ENCODE data around the gene EIF2S3. TPM values are rescaled to one million over a fixed set of nuclear protein-coding genes. Genes with fewer than 3 reads are reported as not detected.
A peak's percentile ranks its signal among the peaks of the same experiment; 100 is the strongest.
"Not testable (repeated sequence)": the region's sequence is repeated elsewhere in the genome, so short reads cannot be mapped to it uniquely, and the experiment has no call there.

The EIF2S3 gene
- total RNA-seq, 1 donor from 2014 or later: 315 TPM

GRCh38 chrX:24055043-24055356, 244 bp downstream of the EIF2S3 start:
- no peak for FAIRE-seq

GRCh38 chrX:24063488-24063887, 8.7 kb downstream of the EIF2S3 start:
- TF ChIP-seq CTCF (IDR thresholded peaks at IDR 0.05; ENCODE audit: insufficient read depth, low read length, severe bottlenecking): no peak
- H3K27me3 ChIP-seq (ENCODE audit: control insufficient read depth, insufficient read depth, low read length): no peaks in the 10 kb centered on the region
- no peak overlapping the region for H3K4me3 ChIP-seq (ENCODE audit: low read depth, low read length)
- H3K36me3 ChIP-seq (ENCODE audit: control insufficient read depth, insufficient read depth, low read length): no peaks in the 10 kb centered on the region
- FAIRE-seq (no peak), DNase-seq (ENCODE audit: low read depth) (no peak)

More at GRCh38 chrX:24055043-24055356, 244 bp downstream of the EIF2S3 start:
- H3K27me3 ChIP-seq (ENCODE audit: control insufficient read depth, insufficient read depth, low read length): no peaks in the 10 kb centered on the region
- peaks cover 4% of the 10 kb centered on the region for H3K36me3 ChIP-seq (ENCODE audit: control insufficient read depth, insufficient read depth, low read length)
- no peak for DNase-seq (ENCODE audit: low read depth)
- no peak for TF ChIP-seq CTCF (IDR thresholded peaks at IDR 0.05; ENCODE audit: insufficient read depth, low read length, severe bottlenecking)
- peak overlapping the region; percentile 91 for H3K4me3 ChIP-seq (ENCODE audit: low read depth, low read length)

- Histone ChIP-seq H3K27me3 (ENCODE audit: control insufficient read depth, insufficient read depth, low read length) (no peaks in the 10 kb centered on the region), H3K36me3 (ENCODE audit: control insufficient read depth, insufficient read depth, low read length) (peaks cover 3% of the 10 kb centered on the region), H3K4me3 (ENCODE audit: low read depth, low read length) (no peak overlapping the region)
- FAIRE-seq: no peak
- no peak for TF ChIP-seq CTCF (IDR thresholded peaks at IDR 0.05; ENCODE audit: insufficient read depth, low read length, severe bottlenecking)
- no peak for DNase-seq (ENCODE audit: low read depth)
Measured at GRCh38 chrX:24069877-24070276, 15.1 kb downstream of the EIF2S3 start.

GRCh38 chrX:24079411-24079810, 24.7 kb downstream of the EIF2S3 start:
- no peak for TF ChIP-seq CTCF (IDR thresholded peaks at IDR 0.05; ENCODE audit: insufficient read depth, low read length, severe bottlenecking)
- DNase-seq (ENCODE audit: low read depth) (no peak), FAIRE-seq (no peak)
- Histone ChIP-seq H3K27me3 (ENCODE audit: control insufficient read depth, insufficient read depth, low read length) (no peaks in the 10 kb centered on the region), H3K36me3 (ENCODE audit: control insufficient read depth, insufficient read depth, low read length) (peaks cover 4% of the 10 kb centered on the region), H3K4me3 (ENCODE audit: low read depth, low read length) (no peak overlapping the region)

- not testable (repeated sequence) for DNase-seq (ENCODE audit: low read depth); H3K4me3 ChIP-seq (ENCODE audit: low read depth, low read length); FAIRE-seq; H3K36me3 ChIP-seq (ENCODE audit: control insufficient read depth, insufficient read depth, low read length); H3K27me3 ChIP-seq (ENCODE audit: control insufficient read depth, insufficient read depth, low read length)
Measured at GRCh38 chrX:24080245-24080644, 25.5 kb downstream of the EIF2S3 start.

- no peak for FAIRE-seq
- Histone ChIP-seq H3K4me3 (ENCODE audit: low read depth, low read length) (no peak overlapping the region), H3K27me3 (ENCODE audit: control insufficient read depth, insufficient read depth, low read length) (no peaks in the 10 kb centered on the region), H3K36me3 (ENCODE audit: control insufficient read depth, insufficient read depth, low read length) (peaks cover 1% of the 10 kb centered on the region)
- no peak for DNase-seq (ENCODE audit: low read depth)
- no peak for TF ChIP-seq CTCF (IDR thresholded peaks at IDR 0.05; ENCODE audit: insufficient read depth, low read length, severe bottlenecking)
Measured at GRCh38 chrX:24080704-24081103, 25.9 kb downstream of the EIF2S3 start.

All from bronchial epithelial cell (primary cell).